NCI-H524 treated with DMSO at 0.1 percent for 48 hours (cell line): ENCODE results near the gene MYL3.

ENCODE experiments used
- DNase-seq: peaks from one replicate; lab custom pipeline; 2025; lab: John Stamatoyannopoulos, UW

Gene MYL3

GRCh38 chr3:46883054-46883829, 20.0 kb upstream of the MYL3 start:
- no peak for DNase-seq

- DNase-seq = no peak
Observed at GRCh38 chr3:46882377-46883053, 19.3 kb upstream of the MYL3 start.

GRCh38 chr3:46881596-46882376, 18.5 kb upstream of the MYL3 start:
- no peak for DNase-seq

- DNase-seq = no peak
Observed at GRCh38 chr3:46880884-46881595, 17.8 kb upstream of the MYL3 start.

- no peak for DNase-seq
Observed at GRCh38 chr3:46878781-46879436, 15.7 kb upstream of the MYL3 start.

- no peak for DNase-seq
Observed at GRCh38 chr3:46877406-46878125, 14.3 kb upstream of the MYL3 start, which contains the start of gene PTH1R. Gene PTH1R, plus strand, starts transcription at chr3:46877721. Its CDS starts 5,839 bp downstream, at chr3:46883560.

GRCh38 chr3:46876313-46877300, 13.4 kb upstream of the MYL3 start:
- DNase-seq = no peak

- DNase-seq = no peak
Observed at GRCh38 chr3:46875560-46875959, 12.3 kb upstream of the MYL3 start.

- DNase-seq = no peak
Observed at GRCh38 chr3:46874430-46874829, 11.2 kb upstream of the MYL3 start.

- no peak for DNase-seq
Observed at GRCh38 chr3:46873521-46873920, 10.3 kb upstream of the MYL3 start.

- no peak for DNase-seq
Observed at GRCh38 chr3:46871222-46871621, 8.0 kb upstream of the MYL3 start.

GRCh38 chr3:46870651-46871050, 7.4 kb upstream of the MYL3 start:
- DNase-seq = no peak

- no peak for DNase-seq
Observed at GRCh38 chr3:46869440-46869839, 6.2 kb upstream of the MYL3 start.

- no peak for DNase-seq
Observed at GRCh38 chr3:46868948-46869347, 5.7 kb upstream of the MYL3 start.

GRCh38 chr3:46868287-46868686, 5.0 kb upstream of the MYL3 start:
- DNase-seq = no peak

- no peak for DNase-seq
Observed at GRCh38 chr3:46867550-46867898, 4.3 kb upstream of the MYL3 start.

GRCh38 chr3:46866720-46867549, 3.7 kb upstream of the MYL3 start:
- DNase-seq = no peak

GRCh38 chr3:46866032-46866595, 2.9 kb upstream of the MYL3 start:
- DNase-seq = no peak
